Measurements from ENCODE around the gene PSD.

- TF ChIP-seq EZH2phosphoT487 (IDR thresholded peaks at IDR 0.05; ENCODE audit: borderline replicate concordance, low read depth, low read length), result no peak
- TF ChIP-seq, protein P1, sequence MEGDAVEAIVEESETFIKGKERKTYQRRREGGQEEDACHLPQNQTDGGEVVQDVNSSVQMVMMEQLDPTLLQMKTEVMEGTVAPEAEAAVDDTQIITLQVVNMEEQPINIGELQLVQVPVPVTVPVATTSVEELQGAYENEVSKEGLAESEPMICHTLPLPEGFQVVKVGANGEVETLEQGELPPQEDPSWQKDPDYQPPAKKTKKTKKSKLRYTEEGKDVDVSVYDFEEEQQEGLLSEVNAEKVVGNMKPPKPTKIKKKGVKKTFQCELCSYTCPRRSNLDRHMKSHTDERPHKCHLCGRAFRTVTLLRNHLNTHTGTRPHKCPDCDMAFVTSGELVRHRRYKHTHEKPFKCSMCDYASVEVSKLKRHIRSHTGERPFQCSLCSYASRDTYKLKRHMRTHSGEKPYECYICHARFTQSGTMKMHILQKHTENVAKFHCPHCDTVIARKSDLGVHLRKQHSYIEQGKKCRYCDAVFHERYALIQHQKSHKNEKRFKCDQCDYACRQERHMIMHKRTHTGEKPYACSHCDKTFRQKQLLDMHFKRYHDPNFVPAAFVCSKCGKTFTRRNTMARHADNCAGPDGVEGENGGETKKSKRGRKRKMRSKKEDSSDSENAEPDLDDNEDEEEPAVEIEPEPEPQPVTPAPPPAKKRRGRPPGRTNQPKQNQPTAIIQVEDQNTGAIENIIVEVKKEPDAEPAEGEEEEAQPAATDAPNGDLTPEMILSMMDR (conservative IDR thresholded peaks at IDR 0.05; ENCODE audit: low read length), result no peak
These were observed 26.3 kb upstream of the PSD start for GRCh38 chr10:102444851-102445250.

Measured in OCI-LY7 (cell line).